ENCODE data around the gene TRAPPC6A.
A peak's percentile ranks its signal among the peaks of the same experiment; 100 is the strongest.

TRAPPC6A gene

DNA sequence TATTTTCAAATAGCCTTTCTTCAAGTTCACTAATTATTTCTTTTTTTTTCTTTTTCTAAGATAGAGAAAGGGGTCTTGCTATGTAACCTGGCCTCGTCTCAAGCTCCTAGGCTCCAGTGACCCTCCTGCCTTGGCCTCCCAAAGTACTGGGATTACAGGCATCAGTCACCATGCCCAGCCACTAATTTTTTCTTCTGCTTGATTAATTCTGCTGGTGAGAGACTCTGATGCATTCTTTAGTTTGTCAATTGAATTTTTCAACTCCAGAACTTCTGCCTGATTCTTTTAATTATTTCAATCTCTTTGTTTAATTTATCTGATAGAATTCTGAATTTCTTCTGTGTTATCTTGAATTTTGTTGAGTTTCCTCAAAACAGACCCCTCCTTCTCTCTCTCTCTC is 11.9 kb upstream of the TRAPPC6A start:
- no peak for DNase-seq
- in situ Hi-C loops (cut with HindIII; ENCODE audit: low pct_ligation_motif_present, low pct_unique_long_range_greater_than_20kb, low sequenced_read_pairs): no loop called here

DNA sequence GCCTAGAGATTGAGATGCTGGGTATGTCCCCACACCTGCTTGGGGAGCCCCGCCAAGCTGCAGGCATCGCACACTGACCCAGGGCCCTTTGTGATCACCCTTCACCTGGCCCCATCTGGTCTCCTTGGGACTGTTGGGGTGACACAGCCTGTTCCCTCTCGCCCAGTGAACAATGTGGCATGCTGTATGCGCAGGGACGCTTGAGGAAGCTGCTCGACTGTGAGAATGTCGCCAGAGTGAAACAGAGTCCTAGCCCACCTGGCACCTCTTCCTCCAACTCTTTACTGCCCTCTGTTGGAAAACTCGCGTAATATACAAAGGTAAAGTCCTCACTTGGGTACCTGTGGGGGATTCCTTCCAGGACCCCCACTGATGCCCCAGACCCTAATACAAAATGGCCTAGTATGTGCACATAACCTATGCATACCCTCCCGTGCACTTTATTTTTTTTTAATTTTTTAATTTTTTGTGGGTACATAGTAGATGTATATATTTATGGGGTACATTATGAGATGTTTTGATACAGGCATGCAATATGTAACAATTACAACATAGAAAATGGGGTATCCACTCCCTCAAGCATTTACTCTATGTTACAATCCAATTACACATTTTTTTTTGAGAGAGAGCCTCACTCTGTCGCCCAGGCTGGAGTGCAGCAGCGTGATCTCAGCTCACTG is 9.5 kb upstream of the TRAPPC6A start:
- DNase-seq: peak; percentile 14
- in situ Hi-C loops (cut with HindIII; ENCODE audit: low pct_ligation_motif_present, low pct_unique_long_range_greater_than_20kb, low sequenced_read_pairs): no loop called here

DNA sequence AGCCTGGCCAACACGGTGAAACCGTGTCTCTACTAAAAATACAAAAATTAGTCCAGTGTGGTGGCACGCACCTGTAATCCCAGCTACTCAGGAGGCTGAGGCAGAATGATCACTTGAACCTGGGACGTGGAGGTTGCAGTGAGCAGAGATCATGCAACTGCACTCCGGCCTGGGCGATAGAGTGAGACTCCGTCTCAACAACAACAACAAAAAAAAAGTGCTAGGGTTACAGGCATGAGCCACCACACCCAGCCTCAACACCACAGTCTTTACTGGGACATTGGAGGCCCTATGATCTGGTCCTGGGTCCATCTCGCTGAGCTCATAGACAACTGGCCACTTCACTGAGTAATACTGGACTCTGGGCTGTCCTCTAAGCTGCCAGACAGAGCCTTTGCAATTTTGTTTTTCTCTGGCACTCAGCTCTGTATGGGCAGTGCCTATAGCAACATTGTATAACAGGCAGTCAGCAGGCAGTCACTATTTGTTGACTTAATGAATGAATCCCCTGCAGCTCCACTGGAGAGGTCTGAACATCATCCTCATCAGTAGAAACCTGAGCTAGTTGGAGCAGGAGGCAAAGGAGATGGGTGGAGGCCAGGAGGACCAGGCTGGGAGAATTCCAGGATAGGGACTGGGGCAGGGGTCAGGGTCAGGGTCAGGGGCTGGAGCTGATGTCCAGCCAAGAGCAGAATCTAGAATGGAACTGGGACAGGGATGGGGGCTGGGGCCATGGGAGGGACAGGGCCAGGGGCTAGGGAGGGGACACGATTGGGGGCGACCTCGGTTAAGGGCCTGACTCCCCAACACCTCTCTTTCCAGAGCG is 8.7 kb upstream of the TRAPPC6A start:
- in situ Hi-C loops (cut with HindIII; ENCODE audit: low pct_ligation_motif_present, low pct_unique_long_range_greater_than_20kb, low sequenced_read_pairs): no loop called here
- DNase-seq: no peak

DNA sequence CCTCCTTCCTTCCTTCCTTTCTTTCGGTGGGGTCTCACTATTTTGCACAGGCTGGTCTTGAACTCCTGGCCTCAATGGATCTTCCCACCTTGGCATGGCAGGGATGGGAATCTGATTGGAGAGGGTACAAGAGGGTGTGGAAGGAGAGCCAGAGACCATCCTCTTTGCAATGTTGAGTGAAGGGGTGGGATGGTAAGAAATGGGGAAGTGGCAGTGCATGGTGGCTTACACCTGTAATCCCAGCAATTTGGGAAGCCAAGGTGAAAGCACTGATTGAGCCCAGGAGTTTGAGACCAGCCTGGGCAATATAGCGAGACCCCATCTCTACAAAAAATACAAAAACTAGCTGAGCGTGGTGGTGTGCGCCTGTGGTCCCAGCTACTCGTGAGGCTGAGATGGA is 6.1 kb upstream of the TRAPPC6A start:
- no peak for DNase-seq
- in situ Hi-C loops (cut with HindIII; ENCODE audit: low pct_ligation_motif_present, low pct_unique_long_range_greater_than_20kb, low sequenced_read_pairs): no loop called here

DNA sequence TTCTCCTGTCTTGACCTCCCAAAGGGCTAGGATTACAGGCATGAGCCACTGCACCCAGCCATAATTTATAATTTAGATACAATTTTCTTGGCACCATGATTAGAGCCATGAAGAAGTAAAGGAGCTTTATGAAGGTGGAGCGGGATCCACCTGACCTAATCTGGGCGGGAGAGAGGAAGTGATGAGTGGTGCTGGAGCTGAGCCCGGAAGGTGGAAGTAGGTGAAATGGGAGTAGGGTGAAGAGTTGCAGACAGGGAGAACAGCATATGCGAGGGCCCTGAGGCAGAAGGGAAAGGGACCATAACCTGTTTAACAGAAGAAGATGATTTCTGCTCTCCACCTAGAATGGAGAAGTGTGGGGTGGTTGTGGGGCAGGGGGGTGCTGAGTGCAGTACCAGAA is 4.7 kb upstream of the TRAPPC6A start:
- no peak for DNase-seq
- in situ Hi-C loops (cut with HindIII; ENCODE audit: low pct_ligation_motif_present, low pct_unique_long_range_greater_than_20kb, low sequenced_read_pairs): no loop called here

DNA sequence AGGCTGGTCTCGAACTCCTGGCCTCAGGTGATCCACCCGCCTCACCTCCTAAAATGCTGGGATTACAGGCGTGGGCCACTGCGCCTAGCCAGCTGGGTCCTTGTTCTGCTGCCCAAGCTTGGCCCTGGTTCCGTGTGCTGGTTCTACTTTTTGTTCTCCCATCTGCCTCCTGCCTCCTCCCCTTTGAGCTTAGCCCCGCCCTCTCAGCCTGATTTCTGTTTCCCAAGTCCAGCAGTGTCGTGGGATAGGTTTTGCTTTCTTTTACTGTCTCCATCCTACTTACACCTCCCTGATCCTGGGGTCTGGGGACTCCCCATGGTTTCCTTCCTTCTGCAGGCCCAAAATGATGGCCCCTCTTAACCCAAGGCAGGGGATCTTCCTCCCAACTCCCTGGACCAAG is 2.9 kb upstream of the TRAPPC6A start:
- DNase-seq: no peak
- in situ Hi-C loops (cut with HindIII; ENCODE audit: low pct_ligation_motif_present, low pct_unique_long_range_greater_than_20kb, low sequenced_read_pairs): no loop called here

DNA sequence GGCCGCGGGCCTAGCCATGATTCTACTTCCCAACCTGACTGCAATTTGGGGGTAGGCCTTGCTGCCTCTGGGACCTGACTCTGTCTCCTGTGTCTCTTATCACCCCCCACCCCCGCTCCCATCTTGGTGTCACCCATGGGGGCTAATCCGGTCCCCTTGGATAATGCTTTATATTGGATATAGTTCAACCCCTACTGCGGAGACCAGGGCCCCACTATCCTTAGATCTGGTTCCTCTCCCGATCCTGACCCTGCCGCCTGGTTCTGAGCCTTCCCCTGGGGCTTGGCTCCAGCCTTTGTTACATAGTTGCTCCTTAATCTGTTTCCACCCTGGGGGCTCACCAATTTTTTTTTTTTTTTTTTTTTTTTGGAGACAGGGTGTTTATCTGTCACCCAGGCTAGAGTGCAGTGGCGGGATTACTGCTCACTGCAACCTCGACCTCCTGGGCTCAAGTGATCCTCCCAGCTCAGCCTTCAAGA is 1.9 kb upstream of the TRAPPC6A start:
- in situ Hi-C loops (cut with HindIII; ENCODE audit: low pct_ligation_motif_present, low pct_unique_long_range_greater_than_20kb, low sequenced_read_pairs): no loop called here
- no peak for DNase-seq

DNA sequence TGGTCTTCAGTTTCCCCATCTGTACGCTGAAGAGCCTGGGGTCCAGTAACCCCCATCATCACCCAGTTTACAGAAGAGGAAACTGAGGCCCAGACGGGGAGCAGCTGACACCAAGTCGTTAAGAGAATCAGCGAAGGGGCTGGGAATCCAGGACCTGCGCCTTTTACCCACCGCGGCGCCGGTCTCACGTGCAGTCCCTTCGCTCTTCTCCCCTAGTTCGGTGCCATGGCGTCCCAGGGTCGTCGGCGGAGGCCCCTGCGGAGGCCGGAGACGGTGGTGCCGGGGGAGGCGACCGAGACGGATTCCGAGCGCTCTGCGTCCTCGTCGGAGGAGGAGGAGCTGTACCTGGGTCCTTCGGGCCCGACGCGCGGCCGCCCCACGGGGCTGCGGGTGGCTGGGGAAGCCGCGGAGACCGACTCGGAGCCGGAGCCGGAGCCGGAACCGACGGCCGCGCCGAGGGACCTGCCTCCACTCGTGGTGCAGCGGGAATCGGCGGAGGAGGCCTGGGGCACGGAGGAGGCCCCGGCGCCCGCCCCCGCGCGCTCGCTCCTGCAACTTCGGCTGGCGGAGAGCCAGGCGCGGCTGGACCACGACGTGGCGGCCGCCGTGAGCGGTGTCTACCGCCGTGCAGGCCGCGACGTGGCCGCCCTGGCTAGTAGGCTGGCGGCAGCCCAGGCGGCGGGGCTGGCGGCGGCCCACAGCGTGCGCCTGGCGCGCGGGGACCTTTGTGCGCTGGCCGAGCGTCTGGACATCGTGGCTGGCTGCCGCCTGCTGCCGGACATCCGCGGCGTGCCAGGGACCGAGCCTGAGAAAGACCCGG is 1.2 kb upstream of the TRAPPC6A start:
- DNase-seq: peak; percentile 8
- in situ Hi-C loops (cut with HindIII; ENCODE audit: low pct_ligation_motif_present, low pct_unique_long_range_greater_than_20kb, low sequenced_read_pairs): no loop called here

DNA sequence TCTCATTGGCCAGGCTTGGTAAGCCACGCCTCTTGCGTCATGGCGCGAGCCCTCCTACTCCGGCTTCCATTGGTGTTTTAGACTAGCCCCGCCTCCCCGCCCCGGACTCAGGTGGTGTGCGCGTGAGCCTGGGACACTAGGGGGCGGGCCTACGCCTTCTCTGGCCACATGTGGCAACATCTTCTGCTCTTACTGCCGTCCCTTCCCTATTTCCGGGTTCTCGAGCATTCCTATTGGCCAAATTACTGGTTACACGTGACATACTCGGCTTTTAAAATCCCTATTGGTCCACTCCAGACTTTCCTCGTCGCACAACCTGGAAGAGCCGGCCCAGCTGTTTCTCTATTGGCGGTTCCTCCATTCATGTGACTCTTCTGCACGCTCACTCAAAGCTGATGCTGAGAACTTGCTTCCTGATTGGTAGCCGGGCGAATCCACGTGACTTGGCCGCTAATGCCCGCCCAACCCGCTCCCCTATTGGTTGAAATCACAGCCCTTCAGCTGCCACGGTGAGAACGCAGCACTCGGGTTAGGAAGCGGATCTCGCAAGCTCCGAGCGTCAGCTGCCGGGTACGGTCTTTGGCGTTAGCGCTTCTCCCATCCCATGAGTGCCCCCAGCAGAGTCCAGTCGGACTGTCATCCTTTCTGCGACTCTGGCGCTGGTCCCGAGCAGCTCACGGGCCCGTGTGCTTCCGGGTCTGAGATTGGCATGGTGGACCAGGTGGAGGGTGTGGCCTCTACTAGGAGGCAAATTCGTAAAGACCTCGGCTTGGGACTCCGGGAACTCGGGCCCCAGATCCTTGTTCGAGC is 430 bp upstream of the TRAPPC6A start, which contains the start of gene BLOC1S3:
Gene BLOC1S3, plus strand, starts transcription at position 523 of the 810 bp plus-strand sequence. CDS start 513 bp downstream, outside the sequence.
- peak; percentile 99 for DNase-seq
- in situ Hi-C loops (cut with HindIII; ENCODE audit: low pct_ligation_motif_present, low pct_unique_long_range_greater_than_20kb, low sequenced_read_pairs): no loop called here

DNA sequence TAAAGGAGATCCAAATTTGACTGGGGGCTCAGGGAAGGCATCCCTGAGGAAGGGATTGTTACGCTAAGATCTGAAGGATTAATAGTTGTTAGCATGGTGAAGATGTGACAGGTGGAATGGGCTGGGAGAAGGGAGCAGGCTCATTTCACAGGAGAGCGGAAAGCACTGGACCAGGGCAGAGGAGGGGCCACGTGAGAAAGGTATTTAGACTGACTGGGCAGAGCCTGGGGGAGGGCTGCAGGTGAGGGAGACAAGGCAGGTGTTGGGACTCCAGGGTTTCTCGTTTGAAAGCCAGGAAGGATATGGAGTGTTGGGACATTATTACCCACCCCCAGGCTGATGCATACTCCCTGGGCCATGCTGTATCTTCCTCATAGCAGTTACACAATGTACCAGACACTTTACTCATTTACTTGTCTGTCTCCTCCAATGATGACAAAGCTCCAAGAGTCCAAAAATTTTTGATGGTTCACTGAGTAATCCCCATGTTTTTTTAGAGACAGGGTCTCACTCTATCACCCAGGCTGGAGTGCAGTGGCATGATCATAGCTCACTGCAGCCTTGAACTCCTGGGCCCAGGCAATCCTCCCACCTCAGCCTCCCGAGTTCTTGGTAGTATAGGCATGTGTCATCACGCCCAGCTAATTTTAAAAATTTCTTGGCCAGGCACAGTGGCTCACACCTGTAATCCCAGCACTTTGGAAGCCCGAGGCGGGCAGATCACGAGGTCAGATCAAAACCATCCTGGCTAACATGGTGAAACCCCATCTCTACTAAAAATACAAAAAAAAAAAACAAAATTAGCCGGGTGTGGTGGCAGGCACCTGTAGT is 2.3 kb downstream of the TRAPPC6A start:
- no peak for DNase-seq
- in situ Hi-C loops (cut with HindIII; ENCODE audit: low pct_ligation_motif_present, low pct_unique_long_range_greater_than_20kb, low sequenced_read_pairs): no loop called here

DNA sequence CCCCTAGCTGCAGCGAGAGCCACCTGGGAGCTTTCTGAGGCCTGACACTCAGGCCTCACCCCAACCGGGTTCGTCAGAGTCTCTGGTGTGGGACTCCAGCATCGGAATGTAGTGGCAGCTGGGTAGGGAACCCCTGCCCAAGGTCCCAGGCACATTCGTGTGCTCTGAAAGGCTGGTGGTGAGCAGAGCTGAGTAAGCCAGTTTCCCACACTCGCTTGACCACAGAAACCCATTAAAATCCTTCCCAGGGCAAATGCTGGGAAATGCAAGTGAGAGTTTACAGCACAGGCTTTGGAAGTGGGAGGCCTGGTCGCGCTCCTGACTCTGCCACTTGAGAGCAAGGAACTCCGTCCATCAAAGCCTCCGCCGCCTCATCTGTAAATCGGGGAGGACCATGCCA is 4.2 kb downstream of the TRAPPC6A start:
- peak; percentile 50 for DNase-seq
- in situ Hi-C loops (cut with HindIII; ENCODE audit: low pct_ligation_motif_present, low pct_unique_long_range_greater_than_20kb, low sequenced_read_pairs): no loop called here

DNA sequence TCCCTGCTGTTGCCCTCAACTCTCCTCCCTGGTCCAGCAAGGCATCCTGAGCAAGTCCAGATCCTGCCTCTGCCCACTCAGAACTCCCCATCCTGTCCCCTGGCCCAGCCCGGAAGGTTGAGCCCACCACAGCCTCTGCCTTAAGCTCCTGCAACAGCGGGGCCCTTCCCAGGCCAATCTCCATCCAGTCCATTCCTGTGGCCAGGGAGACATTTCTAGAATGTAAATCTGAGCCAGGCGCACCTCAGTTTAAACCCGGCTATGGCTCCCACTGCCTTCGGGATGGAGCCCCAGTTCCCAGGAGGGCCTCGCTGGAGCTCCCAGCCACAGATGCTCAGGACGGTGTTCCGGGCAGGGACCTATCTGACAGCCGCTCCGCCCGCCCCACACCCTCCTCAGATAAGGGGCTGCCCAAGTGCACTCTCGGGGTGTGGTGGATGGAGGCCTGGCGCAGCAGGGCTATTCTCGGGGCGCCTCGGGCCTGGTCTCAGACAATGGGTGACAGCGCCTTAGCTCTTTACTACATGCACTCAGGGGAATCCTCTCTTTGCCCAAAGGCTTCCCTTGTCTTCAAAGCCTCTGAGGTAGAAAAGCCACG is 5.3 kb downstream of the TRAPPC6A start:
- DNase-seq: no peak
- in situ Hi-C loops (cut with HindIII; ENCODE audit: low pct_ligation_motif_present, low pct_unique_long_range_greater_than_20kb, low sequenced_read_pairs): no loop called here

DNA sequence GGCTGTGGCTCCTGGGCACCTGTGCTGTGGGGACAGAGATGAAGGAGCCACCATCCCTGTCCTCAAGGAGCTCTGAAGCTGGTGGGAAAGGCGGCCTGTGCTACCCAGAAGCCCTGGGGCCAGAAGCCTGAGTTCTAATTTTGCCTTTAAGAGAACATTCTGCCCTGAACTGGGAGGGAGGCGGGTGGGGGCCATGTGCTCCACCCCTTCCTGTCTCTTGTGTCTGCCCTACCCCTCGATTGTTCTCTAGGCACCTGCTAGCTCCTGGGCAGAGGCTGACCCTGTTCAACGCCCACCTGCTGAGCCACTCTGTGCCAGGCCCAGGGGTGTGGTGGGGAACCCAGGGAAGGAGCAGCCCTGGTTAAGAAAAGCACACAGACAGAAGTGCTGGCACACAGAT is 5.9 kb downstream of the TRAPPC6A start:
- in situ Hi-C loops (cut with HindIII; ENCODE audit: low pct_ligation_motif_present, low pct_unique_long_range_greater_than_20kb, low sequenced_read_pairs): no loop called here
- DNase-seq: no peak

DNA sequence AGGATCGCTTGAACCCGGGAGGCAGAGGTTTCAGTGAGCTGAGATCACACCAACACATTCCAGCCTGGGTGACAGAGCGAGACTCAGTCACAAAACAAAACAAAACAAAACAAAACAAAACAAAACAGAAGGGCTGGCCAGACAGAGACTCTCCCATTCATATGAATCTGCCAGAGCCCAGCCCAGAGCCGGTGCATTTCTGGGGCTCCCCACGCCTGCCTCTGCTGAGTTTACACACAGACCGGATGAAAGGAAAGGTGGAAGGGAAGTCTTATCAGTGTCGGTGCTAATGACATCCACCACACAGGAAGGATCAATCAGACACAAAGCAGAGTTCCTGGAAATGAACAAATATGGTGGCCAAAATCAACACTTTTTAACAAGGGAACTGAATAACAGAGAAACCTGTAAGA is 6.8 kb downstream of the TRAPPC6A start:
- no peak for DNase-seq
- in situ Hi-C loops (cut with HindIII; ENCODE audit: low pct_ligation_motif_present, low pct_unique_long_range_greater_than_20kb, low sequenced_read_pairs): no loop called here

DNA sequence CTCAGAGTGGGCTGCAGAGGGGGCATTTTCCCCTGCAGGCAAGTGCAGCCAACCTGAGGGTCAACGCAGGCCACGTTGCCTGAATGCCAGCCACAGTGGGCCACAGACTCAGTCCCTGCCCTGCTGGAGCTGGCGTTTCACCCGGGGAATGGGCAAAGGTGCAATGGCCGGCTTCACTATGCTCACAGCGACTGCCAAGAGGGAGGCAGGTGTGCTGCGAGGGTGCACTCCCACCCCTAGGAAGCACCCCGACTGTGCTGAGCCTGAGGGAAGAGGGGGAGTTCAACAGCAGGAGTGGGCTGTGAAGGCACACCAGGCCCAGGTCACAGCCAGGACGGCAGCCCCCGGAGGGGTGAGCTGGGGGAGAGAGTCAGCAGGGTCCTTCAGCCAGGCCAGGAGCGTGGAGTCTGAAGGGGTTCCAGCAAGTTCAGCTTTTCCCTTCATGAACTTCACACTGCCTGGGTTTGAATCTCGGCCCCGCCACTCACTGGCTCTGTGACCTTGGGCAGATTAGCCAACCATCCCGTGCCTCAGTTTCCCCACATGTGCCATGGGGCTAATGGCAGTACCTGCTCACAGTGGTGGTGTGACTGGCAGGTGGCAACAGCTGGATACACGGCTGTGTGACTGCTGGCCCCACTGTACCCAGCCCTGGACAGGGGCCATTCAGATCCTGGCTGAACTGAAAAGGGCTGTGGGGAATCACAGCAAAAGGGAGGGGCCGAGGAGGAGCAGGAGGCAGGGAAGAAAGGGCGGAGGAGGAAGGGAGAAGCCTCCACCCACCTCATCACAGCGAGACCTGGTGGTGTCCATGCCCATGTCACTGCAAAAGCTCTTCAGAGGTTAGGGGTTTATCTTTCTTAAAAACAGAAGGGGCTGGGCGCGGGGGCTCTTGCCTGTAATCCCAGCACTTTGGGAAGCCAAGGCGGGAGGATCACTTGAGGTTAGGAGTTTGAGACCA is 7.6 kb downstream of the TRAPPC6A start:
- DNase-seq: no peak
- in situ Hi-C loops (cut with HindIII; ENCODE audit: low pct_ligation_motif_present, low pct_unique_long_range_greater_than_20kb, low sequenced_read_pairs): no loop called here

DNA sequence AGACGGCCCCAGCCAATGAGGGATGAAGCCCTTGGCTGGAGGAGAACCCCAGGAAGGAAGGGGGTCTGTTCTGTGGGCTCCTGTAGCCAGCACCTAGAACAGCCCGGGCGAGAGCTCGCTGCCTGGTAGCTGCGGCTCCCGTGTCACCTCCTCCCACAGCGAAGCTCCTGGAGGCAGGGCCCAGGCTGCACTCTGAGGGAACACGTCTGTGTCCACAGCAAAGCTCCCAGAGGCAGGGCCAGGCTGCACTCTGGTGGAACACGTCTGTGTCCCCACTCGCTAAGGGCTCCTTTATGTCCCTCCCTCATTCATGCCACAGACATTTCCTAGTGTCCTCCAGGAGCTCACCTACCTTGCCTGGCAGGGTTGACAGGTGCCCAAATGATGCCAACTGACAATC is 8.4 kb downstream of the TRAPPC6A start:
- in situ Hi-C loops (cut with HindIII; ENCODE audit: low pct_ligation_motif_present, low pct_unique_long_range_greater_than_20kb, low sequenced_read_pairs): no loop called here
- no peak for DNase-seq
